DMS53 (cell line): ENCODE data around the gene TMEM114.
A peak's percentile ranks its signal among the peaks of the same experiment; 100 is the strongest.

Experiments used
- DNase-seq: peaks from one replicate; lab custom pipeline; 2025; lab: John Stamatoyannopoulos, UW

Gene TMEM114

DNA sequence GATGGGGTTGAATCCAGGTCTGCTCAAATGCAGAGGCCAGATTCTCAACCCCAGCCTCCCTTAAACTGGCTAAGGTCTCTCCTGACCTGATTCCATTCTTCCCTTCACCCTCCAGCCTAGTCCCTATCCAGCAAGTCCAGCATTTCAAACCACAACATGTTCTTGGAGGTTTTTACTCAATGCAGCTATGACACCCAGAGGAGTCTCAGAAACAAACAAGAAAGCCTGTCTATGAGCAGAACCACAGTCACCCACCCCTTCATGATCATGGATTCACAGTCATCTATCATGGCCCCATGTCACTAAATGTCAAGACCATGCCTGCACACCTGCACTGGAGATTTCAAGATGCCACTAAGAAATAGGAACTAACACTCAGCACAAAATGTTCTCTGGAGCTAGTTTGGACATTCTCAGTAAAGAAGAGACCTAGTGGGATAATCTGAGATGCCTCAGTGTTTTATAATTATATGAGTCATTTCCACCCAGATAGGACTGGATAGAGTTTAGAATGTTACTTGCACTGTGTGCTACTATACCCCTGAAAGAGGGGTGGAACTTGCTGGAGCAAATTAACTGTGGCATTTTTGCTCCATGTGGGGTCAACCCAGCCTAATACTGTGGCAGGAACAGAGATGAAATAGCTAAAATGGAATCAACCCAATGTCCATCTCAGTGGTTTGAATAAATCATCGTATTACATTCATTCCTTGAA, 21.7 kb upstream of the TMEM114 start:
- DNase-seq: no peak

- DNase-seq: no peak
These were observed 20.8 kb upstream of the TMEM114 start for GRCh38 chr16:8611122-8611521.

DNA sequence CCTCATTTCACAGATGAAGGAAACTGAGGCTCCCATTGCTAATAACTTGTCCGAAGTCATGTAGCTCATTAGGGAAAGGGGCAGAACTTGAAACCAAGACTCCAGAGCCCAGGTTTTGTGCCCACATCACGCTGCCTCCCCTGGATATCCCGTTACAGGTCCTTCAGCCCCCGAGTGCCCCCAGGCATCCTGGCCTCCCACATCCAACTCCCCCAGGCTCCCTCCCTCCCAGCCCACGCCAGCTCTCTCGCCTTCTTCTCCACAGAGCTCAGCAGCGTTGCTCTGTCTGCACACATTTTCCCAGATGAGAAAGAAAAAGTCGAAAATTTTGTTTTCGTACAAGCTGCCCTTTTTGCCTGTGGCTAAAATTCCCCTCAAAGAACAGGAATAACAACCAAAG, 16.9 kb upstream of the TMEM114 start:
- no peak for DNase-seq

- DNase-seq: no peak
These were observed 15.2 kb upstream of the TMEM114 start for GRCh38 chr16:8605554-8605953.

DNA sequence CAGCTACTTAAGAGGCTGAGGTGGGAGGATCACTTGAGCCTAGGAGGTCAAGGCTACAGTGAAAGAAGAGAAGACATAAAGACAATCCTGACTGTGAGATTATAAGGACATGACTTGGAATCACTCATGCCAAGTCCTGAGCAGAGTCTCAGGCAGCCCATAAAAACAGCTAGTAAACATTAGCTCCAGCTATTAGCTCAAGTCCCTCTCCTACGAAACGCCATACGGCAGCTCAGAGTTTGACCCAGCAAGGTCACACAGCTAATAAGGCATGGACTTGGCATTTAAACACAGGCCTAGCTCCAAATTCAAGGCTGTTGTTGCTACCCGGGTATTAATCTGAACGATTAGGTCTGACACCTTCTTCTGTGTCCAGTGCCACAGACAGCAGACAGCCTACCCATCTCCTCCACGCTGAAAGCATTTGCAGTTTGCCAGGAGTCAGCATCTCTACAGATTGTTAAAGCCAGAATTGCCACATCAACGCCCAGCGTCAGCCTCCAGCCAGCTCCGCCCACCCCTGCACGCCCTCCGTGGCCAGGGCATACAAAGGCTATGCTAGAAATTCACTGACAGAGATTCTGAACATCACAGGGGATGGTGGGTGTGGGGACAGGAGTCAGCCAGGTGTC, 9.9 kb upstream of the TMEM114 start:
- DNase-seq: no peak

DNA sequence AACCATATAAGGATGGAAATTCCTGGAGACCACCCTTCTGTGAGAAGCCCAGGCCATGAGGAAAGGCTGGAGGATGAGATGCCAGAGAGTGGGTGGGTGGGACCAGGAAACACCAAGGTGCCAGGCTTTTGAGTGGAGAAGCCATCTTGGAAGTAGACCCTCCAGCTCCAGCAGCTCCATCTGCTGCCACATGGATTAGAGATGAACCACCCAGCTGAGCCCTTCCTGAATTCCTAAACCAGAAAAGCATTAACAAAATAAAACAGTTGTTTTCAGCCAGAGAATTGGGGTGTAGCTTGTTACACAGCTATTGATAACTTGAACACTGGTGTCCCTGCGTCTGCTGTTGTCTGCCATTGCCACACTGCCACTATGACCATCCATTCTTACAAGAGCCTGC, 6.3 kb upstream of the TMEM114 start:
- DNase-seq: no peak

DNA sequence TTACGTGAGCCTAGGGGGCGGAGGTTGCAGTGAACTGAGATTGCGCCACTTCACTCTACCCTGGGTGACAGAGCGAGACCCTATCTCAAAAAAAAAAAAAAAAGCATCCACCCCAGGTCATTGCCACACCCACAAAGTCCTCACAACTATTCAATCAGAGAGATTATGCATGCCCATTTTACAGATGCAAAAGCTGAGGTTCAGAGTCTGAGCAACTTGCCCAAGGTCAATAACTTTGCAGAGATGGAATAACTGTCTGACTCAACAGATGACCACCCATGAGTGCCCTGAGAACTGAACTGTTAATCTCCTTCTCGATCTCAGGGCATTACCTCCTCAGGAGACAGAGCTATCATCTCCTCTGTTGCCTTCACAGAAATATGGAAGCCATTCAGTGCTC, 5.5 kb upstream of the TMEM114 start:
- DNase-seq: no peak

- no peak for DNase-seq
These were observed 3.9 kb upstream of the TMEM114 start for GRCh38 chr16:8594149-8594666.

DNA sequence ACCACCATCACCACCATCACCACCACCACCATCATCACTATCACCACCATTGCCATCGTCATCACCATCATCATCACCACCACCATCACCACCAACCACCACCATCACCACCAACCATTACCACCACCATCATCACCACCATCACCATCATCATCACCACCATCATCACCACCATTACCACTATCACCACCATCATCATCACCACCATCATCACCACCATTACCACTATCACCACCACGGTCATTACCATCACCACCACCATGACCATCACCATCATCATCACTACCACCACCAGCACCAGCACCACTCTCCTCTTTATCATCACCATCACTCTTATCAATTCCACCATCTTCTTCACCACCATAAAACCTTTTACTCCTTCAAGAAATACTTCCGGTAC, 1.1 kb upstream of the TMEM114 start:
- DNase-seq: no peak

- DNase-seq: no peak
These were observed 500 bp upstream of the TMEM114 start for GRCh38 chr16:8590811-8591210.

DNA sequence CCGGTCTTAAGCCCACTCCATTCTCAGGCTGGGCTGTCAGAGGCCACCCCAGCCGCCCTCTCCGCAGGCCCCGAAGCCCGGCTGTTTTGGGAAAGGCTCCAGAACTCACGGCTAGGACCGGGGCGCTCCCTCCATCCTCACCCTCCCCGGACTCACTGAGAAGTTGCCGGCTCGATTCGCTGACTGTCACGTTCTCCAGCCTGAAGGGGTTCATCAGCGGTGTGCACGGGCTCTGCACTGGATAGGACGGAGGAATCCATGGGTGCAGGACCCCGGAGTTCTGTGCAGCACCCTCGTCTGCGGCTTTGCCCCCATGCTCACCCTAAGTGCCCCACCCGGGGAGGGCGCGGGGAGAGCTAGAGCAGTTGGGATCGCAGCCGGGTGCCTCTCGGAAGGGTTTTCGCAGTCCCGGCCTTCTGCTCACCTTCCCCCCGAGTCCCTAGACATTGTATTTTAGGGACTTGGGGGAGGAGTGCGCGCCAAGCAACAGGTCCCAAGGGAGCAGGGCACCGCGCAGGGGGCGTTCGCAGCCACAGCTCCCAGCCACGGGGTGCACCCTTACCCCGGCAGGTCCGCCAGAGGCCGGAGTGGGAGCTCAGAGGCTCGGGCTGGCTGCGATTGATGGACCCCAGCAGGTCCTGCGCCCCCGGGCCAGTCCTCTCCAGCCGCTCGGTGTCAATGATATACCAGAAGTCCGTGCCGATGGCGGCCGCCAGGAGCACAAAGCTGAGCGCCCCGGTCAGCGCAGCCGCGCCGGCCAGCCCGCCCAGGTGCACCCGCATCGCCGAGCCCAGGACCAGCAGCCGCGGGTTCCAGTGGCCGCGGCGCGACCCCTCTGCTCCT, 1.0 kb downstream of the TMEM114 start:
- peak; percentile 38 for DNase-seq

DNA sequence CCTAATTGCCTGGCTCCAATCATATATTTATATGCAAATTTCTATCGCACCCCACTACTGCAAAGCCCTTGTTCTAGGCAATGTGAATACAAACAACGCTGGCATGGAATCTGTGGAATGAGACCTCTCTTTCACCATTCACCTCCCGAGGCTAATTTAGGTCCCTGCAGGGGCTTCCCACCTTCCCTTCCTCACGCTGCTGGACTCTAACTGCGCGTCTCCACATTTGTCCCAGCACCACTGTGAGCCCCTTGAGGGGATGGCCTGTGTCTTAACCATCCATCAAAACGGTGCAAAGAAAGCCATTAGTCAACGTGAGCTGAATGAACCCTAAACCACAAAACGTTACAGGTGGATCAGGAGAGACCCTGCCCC, 1.6 kb downstream of the TMEM114 start:
- DNase-seq: no peak

DNA sequence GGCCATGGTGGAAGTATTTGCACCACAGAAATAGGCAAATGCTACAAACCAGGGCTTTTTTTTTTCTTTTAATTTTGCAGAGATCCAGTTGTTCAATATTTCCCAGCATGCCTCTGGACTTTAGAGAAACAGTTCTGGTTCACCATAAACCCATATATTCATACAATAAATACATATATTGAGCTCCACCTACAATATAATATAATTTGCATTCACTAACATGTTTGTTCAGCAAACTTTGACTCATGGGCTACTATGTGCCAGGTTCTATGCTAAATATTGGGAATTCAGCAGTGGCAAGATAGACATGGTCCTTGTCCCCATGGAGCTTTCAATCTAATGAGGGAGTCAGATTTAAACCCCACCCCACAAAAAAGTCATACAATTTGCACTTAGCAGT, 3.2 kb downstream of the TMEM114 start:
- no peak for DNase-seq

GRCh38 chr16:8585857-8586256, 4.5 kb downstream of the TMEM114 start:
- no peak for DNase-seq

- no peak for DNase-seq
These were observed 5.3 kb downstream of the TMEM114 start for GRCh38 chr16:8585041-8585440.

DNA sequence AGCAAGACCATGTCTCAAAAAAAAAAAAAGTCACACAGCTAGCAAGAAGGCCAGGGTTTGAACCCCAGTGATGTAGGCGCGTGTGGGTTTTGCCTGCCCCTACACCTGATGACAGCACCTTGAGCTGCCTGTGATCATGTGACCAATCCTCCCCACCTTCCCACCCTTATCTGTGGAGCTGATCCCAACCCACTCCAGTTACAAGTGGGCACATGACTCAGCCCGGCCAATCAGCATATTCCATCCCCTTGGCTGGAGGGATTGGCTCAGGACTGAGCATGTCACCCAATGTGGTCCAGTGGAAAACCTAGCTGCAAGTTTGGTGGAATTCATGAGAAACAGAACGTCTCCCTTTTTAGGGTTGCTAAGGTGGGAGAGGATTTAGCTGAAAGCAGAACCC, 6.6 kb downstream of the TMEM114 start:
- peak; percentile 23 for DNase-seq

DNA sequence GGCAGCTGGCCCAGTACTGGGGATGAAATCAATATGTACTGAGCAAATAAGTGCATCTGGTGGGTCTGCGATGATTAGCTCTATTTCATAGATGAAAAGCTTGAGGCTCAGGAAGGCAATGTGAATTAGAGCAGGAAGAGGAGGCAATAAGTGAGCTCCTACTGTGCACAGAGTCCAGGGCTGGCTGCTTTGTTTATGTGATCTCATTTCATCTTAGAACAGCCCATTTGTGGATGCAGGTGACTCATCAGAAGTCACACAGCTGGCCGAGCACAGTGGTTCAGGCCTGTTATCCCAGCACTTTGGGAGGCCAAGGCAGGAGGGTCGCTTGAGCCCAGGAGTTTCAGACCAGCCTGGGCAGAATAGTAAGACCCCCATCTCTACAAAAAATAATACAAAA, 7.1 kb downstream of the TMEM114 start:
- peak; percentile 75 for DNase-seq

- DNase-seq: peak; percentile 25
These were observed 8.3 kb downstream of the TMEM114 start for GRCh38 chr16:8581831-8582580.

- no peak for DNase-seq
These were observed 10.8 kb downstream of the TMEM114 start for GRCh38 chr16:8579559-8579958.

DNA sequence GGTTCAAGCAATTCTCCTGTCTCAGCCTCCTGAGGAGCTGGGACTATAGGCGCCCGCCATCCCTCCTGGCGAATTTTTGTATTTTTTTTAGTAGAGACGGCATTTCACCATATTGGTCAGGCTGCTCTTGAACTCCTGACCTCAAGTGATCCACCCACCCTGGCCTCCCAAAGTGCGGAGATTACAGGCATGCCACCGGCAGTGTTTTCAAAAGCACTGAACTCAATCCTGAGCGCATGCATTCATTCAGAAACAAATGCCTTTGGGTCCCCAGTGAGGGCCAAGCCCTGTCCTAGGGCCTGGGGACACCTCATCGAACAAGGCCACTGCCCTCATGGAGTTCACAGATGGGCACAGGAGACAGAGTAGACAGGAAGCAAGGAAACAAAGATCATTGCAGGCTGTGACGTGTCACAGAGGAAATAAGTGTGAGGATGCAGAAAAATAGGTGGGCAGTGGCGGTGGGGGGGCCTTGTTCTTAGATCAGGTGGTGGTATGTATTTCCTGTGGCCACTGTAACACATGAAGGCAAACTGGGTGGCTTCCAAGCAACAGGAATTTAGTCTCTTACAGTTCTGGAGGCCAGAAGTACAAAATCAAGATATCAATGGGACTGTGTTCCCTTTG, 12.5 kb downstream of the TMEM114 start:
- DNase-seq: no peak

DNA sequence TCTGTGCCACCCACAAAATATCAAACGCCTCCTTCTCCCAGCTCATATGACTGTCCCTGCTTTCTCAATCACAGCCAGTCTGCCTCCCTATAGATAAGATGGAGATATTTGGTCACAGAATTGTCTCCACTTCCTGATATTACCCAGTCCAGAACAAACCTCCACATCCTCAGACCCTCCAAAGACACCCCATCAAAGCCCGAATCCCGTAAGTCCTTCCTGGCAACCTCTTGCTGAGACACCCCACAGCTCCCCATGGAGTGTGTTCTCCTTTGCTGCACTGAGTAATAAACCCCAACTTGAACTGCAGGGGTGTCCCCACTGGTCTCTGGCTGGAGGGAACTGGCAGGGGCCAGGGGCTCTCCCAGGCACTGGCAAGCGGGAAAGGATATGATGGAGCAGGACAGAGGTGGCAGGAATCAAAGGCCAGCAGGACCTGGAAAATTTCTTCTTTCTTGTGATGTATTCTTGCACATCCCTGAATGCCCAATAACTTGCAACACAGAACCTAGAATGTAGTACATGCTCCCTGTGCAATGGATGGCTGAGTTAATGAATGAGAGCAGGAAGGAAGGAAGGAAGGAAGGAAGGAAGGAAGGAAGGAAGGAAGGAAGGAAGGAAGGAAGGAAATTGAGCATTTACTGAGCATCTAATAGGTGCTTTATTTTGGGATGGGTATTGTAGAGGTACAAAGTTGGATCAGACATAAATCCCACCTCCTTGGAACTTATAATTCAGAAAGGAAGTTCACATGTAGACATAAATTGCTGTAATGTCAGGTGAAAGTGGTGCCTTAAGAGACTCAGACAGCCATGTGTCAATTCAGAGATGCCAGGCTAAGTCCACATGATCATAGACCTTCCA, 13.9 kb downstream of the TMEM114 start:
- no peak for DNase-seq
